HepG2 (cell line): ENCODE measurements around the gene SH3D19. TPM values are rescaled to one million over a fixed set of nuclear protein-coding genes. Genes with fewer than 3 reads are reported as not detected.

Experiments used
- ATRX ChIP-seq: sonication (generic); formaldehyde crosslinking; IDR thresholded peaks from 2 replicates; pipeline ENCODE4 v1.4.0; 2020; ENCODE audit warnings: missing genetic modification reagents, borderline replicate concordance
- CCAR2 ChIP-seq: fragments of 200-400 bp; formaldehyde crosslinking; optimal IDR thresholded peaks from 2 replicates; pipeline ENCODE3; 2018; ENCODE audit warnings: low read depth, mild to moderate bottlenecking, low read length, moderate library complexity
- IRF1 ChIP-seq: sonication (generic); formaldehyde crosslinking; IDR thresholded peaks from 2 replicates; pipeline ENCODE4 v1.4.0; 2020; ENCODE audit warnings: low read depth, mild to moderate bottlenecking, missing genetic modification reagents
- LCORL ChIP-seq, 2 experiments: fragments of 450-650 bp in 1 of 2; sonication (generic) in 1 of 2; formaldehyde crosslinking in 1 of 2; IDR thresholded peaks; 2 replicates each; pipeline versions ENCODE4 v1.5.0 to v1.6.1; 2017 to 2020; ENCODE audit warnings: antibody characterized with exemption in 1 of 2, missing genetic modification reagents in 1 of 2
- MED13 ChIP-seq: sonication (generic); formaldehyde crosslinking; IDR thresholded peaks from 2 replicates; pipeline ENCODE4 v1.5.0; 2020; ENCODE audit warnings: missing genetic modification reagents
- MYC ChIP-seq: sonication (generic); formaldehyde crosslinking; IDR thresholded peaks from 2 replicates; pipeline ENCODE4 v1.9.0; 2021; ENCODE audit warnings: missing genetic modification reagents, borderline replicate concordance
- PRDM15 ChIP-seq: sonication (generic); formaldehyde crosslinking; IDR thresholded peaks from 2 replicates; pipeline ENCODE4 v1.4.0; 2020; ENCODE audit warnings: missing genetic modification reagents
- TGIF2 ChIP-seq: IDR thresholded peaks from 2 replicates; pipeline ENCODE4 v1.6.1; 2016; ENCODE audit warnings: control low read depth, missing compliant biosample characterization
- ZBTB4 ChIP-seq: sonication (generic); formaldehyde crosslinking; IDR thresholded peaks from 2 replicates; pipeline ENCODE4 v1.4.0; 2020; ENCODE audit warnings: missing genetic modification reagents, mild to moderate bottlenecking, borderline replicate concordance
- ZKSCAN1 ChIP-seq: fragments of 150-350 bp; IDR thresholded peaks from 2 replicates; pipeline ENCODE4 v1.6.1; 2014; ENCODE audit warnings: low read length
- ZNF362 ChIP-seq: sonication (generic); formaldehyde crosslinking; IDR thresholded peaks from 2 replicates; pipeline ENCODE4 v1.4.0; 2020; ENCODE audit warnings: missing genetic modification reagents, mild to moderate bottlenecking, borderline replicate concordance
- ZNF543 ChIP-seq: sonication (generic); formaldehyde crosslinking; IDR thresholded peaks from 2 replicates; pipeline ENCODE4 v1.4.0; 2020; ENCODE audit warnings: mild to moderate bottlenecking, missing genetic modification reagents
- ZNF607 ChIP-seq: sonication (generic); formaldehyde crosslinking; IDR thresholded peaks from 2 replicates; pipeline ENCODE4 v1.5.1; 2020; ENCODE audit warnings: missing genetic modification reagents, mild to moderate bottlenecking, borderline replicate concordance
- ZNF775 ChIP-seq: sonication (generic); formaldehyde crosslinking; IDR thresholded peaks from 2 replicates; pipeline ENCODE4 v1.4.0; 2020; ENCODE audit warnings: missing genetic modification reagents, mild to moderate bottlenecking, moderate library complexity, borderline replicate concordance
- ZNF839 ChIP-seq: sonication (generic); formaldehyde crosslinking; IDR thresholded peaks from 2 replicates; pipeline ENCODE4 v1.4.0; 2020; ENCODE audit warnings: missing genetic modification reagents, mild to moderate bottlenecking, borderline replicate concordance
- polyA plus RNA-seq, 8 experiments: library from polyadenylated mRNA; depleted of rRNA in 3 of 8; stranded (reverse) in 7 of 8; unstranded in 1 of 8; fragments of >200 nt; fragmentation: Illumina TruSeq in 4 of 8; extraction: Trizol in 4 of 8; gene quantifications; 2 replicates each; pipeline versions ENCODE4 v1.2.1 to v1.2.3, GENCODE V29; 2011 to 2016; ENCODE audit warnings: low read depth in 4 of 8, missing spikeins in 1 of 8, mixed read lengths in 1 of 8; ENCODE audit not compliant: insufficient read depth in 1 of 8
- total RNA-seq, 5 experiments: library from RNA; depleted of rRNA; stranded (reverse); fragments of >200 nt; fragmentation: Illumina TruSeq; extraction: Trizol; gene quantifications; 2 replicates each; pipeline ENCODE4 v1.2.3, GENCODE V29; 2016; ENCODE audit warnings: low read depth in 1 of 5

Gene SH3D19
- total and polyA plus RNA-seq, 2 of the 13 experiments (the other 11 are each of a cell fraction or from before 2014, with no cell fraction given) = 31.2 to 38.0 TPM

GRCh38 chr4:151325111-151325948, at the start of gene SH3D19 (continued):
- no peak for TF ChIP-seq ZNF775 (CRISPR knock-in tag)
- TF ChIP-seq ZNF607 (CRISPR knock-in tag) = peak; percentile 38; the same call in 1 of the 2 replicates
- no peak for TF ChIP-seq ZNF839
- TF ChIP-seq ZNF362 = no peak
- no peak for TF ChIP-seq LCORL (IDR thresholded peaks at IDR 0.05)
- peak; percentile 97 for TF ChIP-seq LCORL (CRISPR knock-in tag; IDR thresholded peaks at IDR 0.05)
- no peak; the same call in 1 of the 2 replicates for TF ChIP-seq PRDM15 (CRISPR knock-in tag)
- no peak; the same call in none of the 2 replicates for TF ChIP-seq MED13 (CRISPR knock-in tag)
- peak; percentile 25; the same call in 1 of the 2 replicates for TF ChIP-seq IRF1 (CRISPR knock-in tag)
- TF ChIP-seq ZNF543 (CRISPR knock-in tag) = peak; percentile 67; the same call in 1 of the 2 replicates
- peak; percentile 83; the same call in 1 of the 2 replicates for TF ChIP-seq TGIF2 (CRISPR knock-in tag)
- TF ChIP-seq MYC (CRISPR knock-in tag) = peak; percentile 87
- no peak for TF ChIP-seq ZKSCAN1
- no peak for TF ChIP-seq ZBTB4 (CRISPR knock-in tag)
- no peak for TF ChIP-seq ATRX (CRISPR knock-in tag)
- TF ChIP-seq CCAR2 = no peak
